Type B pancreatic cell (in vitro differentiated cells): ENCODE data around the gene UNKL. TPM values are rescaled to one million over a fixed set of nuclear protein-coding genes. Genes with fewer than 3 reads are reported as not detected.

ENCODE experiments used
- DNase-seq: peaks from one replicate; pipeline ENCODE4 v3.0.0; 2021; ENCODE audit warnings: mixed read lengths; ENCODE audit not compliant: unreplicated experiment; ENCODE audit errors: extremely low spot score
- H3K27ac Mint-ChIP-seq: 2 replicates; pipeline ENCODE4 v1.8.0; 2021; ENCODE audit warnings: mild to moderate bottlenecking, mixed read lengths
- H3K27me3 Mint-ChIP-seq: 2 replicates; pipeline ENCODE4 v1.8.0; 2021; ENCODE audit warnings: mixed read lengths
- H3K36me3 Mint-ChIP-seq: 2 replicates; pipeline ENCODE4 v1.8.0; 2021; ENCODE audit warnings: mixed read lengths
- H3K4me1 Mint-ChIP-seq: one replicate; pipeline ENCODE4 v1.8.0; 2021; ENCODE audit warnings: mixed read lengths; ENCODE audit not compliant: unreplicated experiment
- H3K4me3 Mint-ChIP-seq: 2 replicates; pipeline ENCODE4 v1.8.0; 2021; ENCODE audit warnings: mild to moderate bottlenecking, mixed read lengths
- H3K9me3 Mint-ChIP-seq: 2 replicates; pipeline ENCODE4 v1.8.0; 2021; ENCODE audit warnings: mixed read lengths
- CTCF ChIP-seq: fragments of 200-600 bp; sonication (generic); conservative IDR thresholded peaks from 2 replicates; pipeline ENCODE4 v1.5.0; 2021; ENCODE audit warnings: antibody characterized with exemption, mild to moderate bottlenecking
- total RNA-seq: library from RNA; stranded (reverse); gene quantifications from 2 replicates; pipeline ENCODE4 v1.2.1, GENCODE V29; 2021; ENCODE audit warnings: low replicate concordance

The UNKL gene
- total RNA-seq, 1 donor from 2014 or later: 26.1 TPM

GRCh38 chr16:1453316-1453715 lies 38.8 kb upstream of the UNKL start:
- Mint-ChIP-seq H3K4me1 (no peaks in the 10 kb centered on the region), H3K4me3 (no peak overlapping the region), H3K36me3 (no peaks in the 10 kb centered on the region), H3K27ac (no peak overlapping the region), H3K27me3 (no peaks in the 10 kb centered on the region), H3K9me3 (no peaks in the 10 kb centered on the region)
- TF ChIP-seq CTCF: no peak
- no peak for DNase-seq

DNA sequence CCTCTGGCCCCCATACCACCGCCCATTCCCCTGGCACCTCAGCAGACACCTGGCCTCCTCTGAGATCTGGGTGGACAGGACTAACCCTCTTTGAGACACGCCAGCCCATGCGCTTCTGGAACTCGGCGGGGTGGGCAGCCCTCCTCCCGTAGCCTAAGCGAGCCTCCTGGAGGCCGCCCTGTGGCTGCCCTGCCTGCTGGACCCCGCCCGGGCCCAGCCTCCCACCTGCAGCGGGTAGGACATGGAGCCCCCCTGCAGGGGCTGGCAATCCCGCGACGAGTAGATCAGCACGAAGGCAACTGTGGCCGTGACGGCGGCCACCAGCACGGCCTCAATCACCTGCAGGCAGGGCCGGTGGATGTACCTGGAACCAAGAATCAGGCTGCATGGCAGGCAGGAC lies 38.0 kb upstream of the UNKL start:
- Mint-ChIP-seq H3K27me3 (no peaks in the 10 kb centered on the region), H3K36me3 (no peaks in the 10 kb centered on the region), H3K27ac (no peak overlapping the region), H3K9me3 (no peaks in the 10 kb centered on the region), H3K4me3 (no peak overlapping the region), H3K4me1 (no peaks in the 10 kb centered on the region)
- TF ChIP-seq CTCF: no peak
- DNase-seq: no peak

DNA sequence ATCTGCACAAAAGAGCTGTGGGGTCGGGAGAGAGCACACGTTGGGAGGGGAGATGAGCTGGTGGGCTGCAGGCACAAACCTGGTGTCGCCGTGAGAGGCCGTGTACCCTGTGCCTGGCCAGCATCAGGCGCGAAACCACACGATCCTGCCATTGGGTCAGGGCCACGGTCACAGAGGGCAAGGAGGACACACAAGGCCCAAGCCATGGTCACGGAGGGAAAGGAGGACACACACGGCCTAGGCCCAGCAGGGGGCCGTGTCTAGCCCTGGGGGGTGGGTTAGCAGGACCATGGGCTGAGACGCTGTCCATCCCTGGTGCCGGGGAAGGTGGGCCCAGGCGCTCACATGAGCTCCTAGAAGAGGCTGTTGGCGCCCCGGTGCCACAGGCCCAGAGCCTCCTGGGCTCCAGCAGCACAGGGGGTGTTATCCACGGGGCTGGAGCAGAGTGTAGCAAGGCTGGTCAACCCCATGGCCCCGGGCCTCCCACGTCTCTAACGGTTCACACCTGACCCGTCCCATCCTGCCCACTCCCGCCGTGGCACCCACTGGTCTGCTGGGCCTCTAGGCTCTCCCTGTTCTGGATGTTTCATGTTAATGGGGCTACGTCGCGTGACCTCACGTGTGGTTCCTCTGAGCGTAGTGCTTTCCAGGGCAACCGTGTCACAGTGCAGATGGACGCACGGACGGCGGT lies 37.3 kb upstream of the UNKL start:
- no peak for TF ChIP-seq CTCF
- DNase-seq: no peak
- Mint-ChIP-seq H3K27ac (no peak overlapping the region), H3K4me3 (no peak overlapping the region), H3K36me3 (no peaks in the 10 kb centered on the region), H3K9me3 (no peaks in the 10 kb centered on the region), H3K4me1 (no peaks in the 10 kb centered on the region), H3K27me3 (no peaks in the 10 kb centered on the region)

GRCh38 chr16:1450841-1451240 lies 36.3 kb upstream of the UNKL start:
- Mint-ChIP-seq H3K27ac (no peak overlapping the region), H3K4me3 (no peak overlapping the region), H3K27me3 (no peaks in the 10 kb centered on the region), H3K36me3 (no peaks in the 10 kb centered on the region), H3K9me3 (no peaks in the 10 kb centered on the region), H3K4me1 (no peaks in the 10 kb centered on the region)
- no peak for TF ChIP-seq CTCF
- DNase-seq: no peak

GRCh38 chr16:1450218-1450617 lies 35.7 kb upstream of the UNKL start:
- Mint-ChIP-seq H3K27me3 (no peaks in the 10 kb centered on the region), H3K36me3 (no peaks in the 10 kb centered on the region), H3K4me1 (no peaks in the 10 kb centered on the region), H3K27ac (no peak overlapping the region), H3K4me3 (no peak overlapping the region), H3K9me3 (no peaks in the 10 kb centered on the region)
- no peak for TF ChIP-seq CTCF
- no peak for DNase-seq
